Pancreas (tissue), 10 donors: ENCODE results near the gene INPP5A. TPM values are rescaled to one million over a fixed set of nuclear protein-coding genes. Genes with fewer than 3 reads are reported as not detected.

Experiments used
- ATAC-seq, 4 donors: fragments of 200-7000 bp; cut with Tn5 transposase; one replicate each; pipeline versions ENCODE4 v1.8.0 to v1.9.1; 2020; ENCODE audit warnings: mild to moderate bottlenecking in 4 of 4, moderate library complexity in 4 of 4
- DNase-seq, 6 donors: peaks; one replicate each; pipeline ENCODE4 v3.0.0-alpha.2; 2020
- FAIRE-seq: peaks from 2 replicates; lab custom pipeline; 2012; peaks lifted over from hg19 to GRCh38; lab: Jason Lieb, UNC
- H3K27ac ChIP-seq, 4 donors: fragments of 200-600 bp; sonication (generic); 1 replicate in 3 of 4; 2 replicates in 1 of 4; pipeline versions ENCODE4 v1.5.0 to v1.8.0; 2020
- H3K27me3 ChIP-seq, 4 donors: fragments of 200-600 bp; one replicate each; pipeline ENCODE4 v1.8.0; 2021
- H3K36me3 ChIP-seq, 3 donors: fragments of 200-600 bp; sonication (generic) in 1 of 3; one replicate each; pipeline versions ENCODE4 v1.5.0 to v1.8.0; 2020 to 2021
- H3K4me1 ChIP-seq, 3 donors: fragments of 200-600 bp; one replicate each; pipeline ENCODE4 v1.8.0; 2021
- H3K4me3 ChIP-seq, 4 donors: fragments of 200-600 bp; sonication (generic) in 2 of 4; one replicate each; pipeline versions ENCODE4 v1.5.0 to v1.8.0; 2020 to 2021
- H3K9me3 ChIP-seq, 4 donors: fragments of 200-600 bp; one replicate each; pipeline ENCODE4 v1.8.0; 2021
- CTCF ChIP-seq, 4 donors: fragments of 200-600 bp; sonication (generic) in 3 of 4; IDR thresholded peaks; one replicate each; pipeline versions ENCODE4 v1.5.0 to v1.8.0; 2021; ENCODE audit warnings: antibody characterized with exemption in 4 of 4
- WGBS, 2 donors: extraction: QIAGEN DNeasy Blood & Tissue Kit; methylation state at CpG; one replicate each; pipeline ENCODE4 v1.1.7; 2013; 5-methylcytosine and 5-hydroxymethylcytosine counted together
- intact Hi-C, 3 donors: fragments of 100-400 bp; cut with DNase I; formaldehyde crosslinking; loops; one replicate each; pipeline versions ENCODE4 v1.11.1 to v1.14.2; 2022
- polyA plus RNA-seq, 2 donors: library from polyadenylated mRNA; stranded (reverse); fragments of 200-250 nt; gene quantifications; one replicate each; pipeline ENCODE4 v1.2.3, GENCODE V29; 2013
- total RNA-seq, 6 donors: library from RNA; stranded (reverse); fragmentation: NEBNext Ultra II Directional in 4 of 6; extraction: Animal tissue kit (Norgen Biotek cat#: 25700) in 4 of 6; gene quantifications; one replicate each; pipeline versions ENCODE4 v1.2.1 to v1.2.4, GENCODE V29; 2021 to 2023
- donor health status: healthy with polysubstance abuse.
- donor health status: DM: no; HTN: no; CAD: no; lungs with moderate emphysema.
- donor health status: DM: no; HTN: no; CAD: no.
- donor health status: control.
- donor health status: control.
- donor health status: Bipolar disorder and iron deficiency.
- donor health status: DM: yes; HTN: yes; CAD: no.
- donor health status: DM: no; HTN: no; CAD: no.
- donor health status: DM: no; HTN: no; CAD: no.
- donor health status: DM: yes; HTN: yes; CAD: no.

The INPP5A gene
- total and polyA plus RNA-seq, 8 donors: 5.9 to 15.6 (median 11.3) TPM

GRCh38 chr10:132696728-132697577 lies 159.4 kb downstream of the INPP5A start:
- 97 to 98% methylated on average over 13 of the region's 13 CpGs for WGBS, 2 donors
- H3K9me3 ChIP-seq: no peaks in the 10 kb centered on the region
- no peak overlapping the region for H3K4me3 ChIP-seq
- no peaks in the 10 kb centered on the region for H3K4me1 ChIP-seq
- no peak for TF ChIP-seq CTCF (IDR thresholded peaks at IDR 0.05)
- ATAC-seq (no peak), DNase-seq (peak in 3 of 6 donors; percentile 1 to 39 (median 34)), FAIRE-seq (no peak)
- no peak overlapping the region for H3K27ac ChIP-seq
- H3K36me3 ChIP-seq: no peaks in the 10 kb centered on the region
- H3K27me3 ChIP-seq: no peaks in the 10 kb centered on the region
- intact Hi-C loops: no loop called here

- ATAC-seq: no peak
- Histone ChIP-seq H3K9me3 (no peaks in the 10 kb centered on the region), H3K36me3 (no peaks in the 10 kb centered on the region), H3K27ac (no peak overlapping the region), H3K27me3 (no peaks in the 10 kb centered on the region), H3K4me1 (no peaks in the 10 kb centered on the region), H3K4me3 (no peak overlapping the region)
- 93% methylated on average over 21 of the region's 21 CpGs for WGBS, 2 donors
- no peak for FAIRE-seq
- intact Hi-C loops: no loop called here
- DNase-seq: peak in 2 of 6 donors; percentile 29 to 32
- no peak for TF ChIP-seq CTCF (IDR thresholded peaks at IDR 0.05)
Measured at GRCh38 chr10:132697578-132698200, 160.1 kb downstream of the INPP5A start.

GRCh38 chr10:132698211-132698751 lies 160.7 kb downstream of the INPP5A start:
- Histone ChIP-seq H3K9me3 (no peaks in the 10 kb centered on the region), H3K4me1 (no peaks in the 10 kb centered on the region), H3K27me3 (no peaks in the 10 kb centered on the region), H3K36me3 (no peaks in the 10 kb centered on the region), H3K27ac (no peak overlapping the region), H3K4me3 (no peak overlapping the region)
- no peak for ATAC-seq
- 93 to 95% methylated on average over 24 of the region's 24 CpGs for WGBS, 2 donors
- intact Hi-C loops: no loop called here
- DNase-seq: peak in 2 of 6 donors; percentile 35 to 41
- no peak for TF ChIP-seq CTCF (IDR thresholded peaks at IDR 0.05)
- no peak for FAIRE-seq

- H3K36me3 ChIP-seq: no peaks in the 10 kb centered on the region
- peak in 2 of 6 donors; percentile 48 to 65 for DNase-seq
- FAIRE-seq: no peak
- no peak for ATAC-seq
- intact Hi-C loops: no loop called here
- H3K27me3 ChIP-seq: no peaks in the 10 kb centered on the region
- H3K4me1 ChIP-seq: no peaks in the 10 kb centered on the region
- no peak for TF ChIP-seq CTCF (IDR thresholded peaks at IDR 0.05)
- no peaks in the 10 kb centered on the region for H3K9me3 ChIP-seq
- H3K4me3 ChIP-seq: no peak overlapping the region
- no peak overlapping the region for H3K27ac ChIP-seq
- 93 to 96% methylated on average over 28 of the region's 28 CpGs for WGBS, 2 donors
Measured at GRCh38 chr10:132698761-132699391, 161.3 kb downstream of the INPP5A start.
